SU-DHL-6 (cell line): ENCODE measurements around the gene KIAA1210.

Source experiments
- CTCF ChIP-seq: fragments of 200-600 bp; sonication (generic); IDR thresholded peaks from one replicate; pipeline ENCODE4 v1.5.1; 2017; ENCODE audit warnings: antibody characterized with exemption, mild to moderate bottlenecking, low read length, moderate library complexity; ENCODE audit not compliant: insufficient read depth, poor library complexity, severe bottlenecking
- EZH2phosphoT487 ChIP-seq: fragments of 200-600 bp; sonication (generic), shearing (Covaris generic); conservative IDR thresholded peaks from 2 replicates; pipeline ENCODE4 v1.6.1; 2018; ENCODE audit warnings: mild to moderate bottlenecking, antibody characterized with exemption, low read length, moderate library complexity, mixed read lengths

GRCh38 chrX:119147486-119147885 lies 19.9 kb upstream of the KIAA1210 start:
- no peak for TF ChIP-seq CTCF
- no peak for TF ChIP-seq EZH2phosphoT487
